Limb (tissue), 2 donors: ENCODE measurements around the gene VSNL1.

Experiments used
- DNase-seq, 2 donors: peaks; one replicate each; pipeline ENCODE4 v3.0.0-alpha.2; 2016; ENCODE audit errors: extremely low spot score in 2 of 2

VSNL1 gene

DNA sequence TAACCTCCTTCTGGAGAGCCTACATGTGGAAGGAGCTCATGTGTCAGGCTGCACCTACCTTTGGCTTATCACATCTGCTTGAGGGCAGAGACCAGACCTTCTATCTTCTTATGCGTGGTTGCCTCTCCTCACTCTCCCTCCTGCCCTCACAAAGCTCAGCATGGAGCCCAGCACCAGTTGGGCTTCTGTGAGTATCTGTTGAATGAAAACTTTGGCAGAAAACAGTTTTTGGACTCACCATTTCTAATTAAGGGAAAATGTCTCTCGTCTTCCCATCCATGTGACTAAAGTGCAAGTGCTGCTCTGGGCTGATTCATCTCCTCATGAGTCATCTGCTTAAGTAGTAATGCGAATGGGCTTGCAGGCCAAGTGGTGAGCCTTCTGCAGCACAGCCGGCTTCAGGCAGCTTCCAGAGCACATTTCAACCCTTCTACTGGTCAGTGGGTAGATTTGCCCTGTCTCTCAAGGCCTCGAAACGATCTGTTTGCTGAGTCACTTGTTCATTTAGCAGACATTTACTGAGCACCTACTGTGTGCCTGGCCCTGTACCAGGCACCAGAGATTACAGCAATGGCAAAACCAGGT is 102.6 kb downstream of the VSNL1 start:
- no peak for DNase-seq

GRCh38 chr2:17644997-17645720 is 104.7 kb downstream of the VSNL1 start:
- no peak for DNase-seq

GRCh38 chr2:17646081-17646554 is 105.6 kb downstream of the VSNL1 start:
- DNase-seq: peak; percentile 49 to 78

DNA sequence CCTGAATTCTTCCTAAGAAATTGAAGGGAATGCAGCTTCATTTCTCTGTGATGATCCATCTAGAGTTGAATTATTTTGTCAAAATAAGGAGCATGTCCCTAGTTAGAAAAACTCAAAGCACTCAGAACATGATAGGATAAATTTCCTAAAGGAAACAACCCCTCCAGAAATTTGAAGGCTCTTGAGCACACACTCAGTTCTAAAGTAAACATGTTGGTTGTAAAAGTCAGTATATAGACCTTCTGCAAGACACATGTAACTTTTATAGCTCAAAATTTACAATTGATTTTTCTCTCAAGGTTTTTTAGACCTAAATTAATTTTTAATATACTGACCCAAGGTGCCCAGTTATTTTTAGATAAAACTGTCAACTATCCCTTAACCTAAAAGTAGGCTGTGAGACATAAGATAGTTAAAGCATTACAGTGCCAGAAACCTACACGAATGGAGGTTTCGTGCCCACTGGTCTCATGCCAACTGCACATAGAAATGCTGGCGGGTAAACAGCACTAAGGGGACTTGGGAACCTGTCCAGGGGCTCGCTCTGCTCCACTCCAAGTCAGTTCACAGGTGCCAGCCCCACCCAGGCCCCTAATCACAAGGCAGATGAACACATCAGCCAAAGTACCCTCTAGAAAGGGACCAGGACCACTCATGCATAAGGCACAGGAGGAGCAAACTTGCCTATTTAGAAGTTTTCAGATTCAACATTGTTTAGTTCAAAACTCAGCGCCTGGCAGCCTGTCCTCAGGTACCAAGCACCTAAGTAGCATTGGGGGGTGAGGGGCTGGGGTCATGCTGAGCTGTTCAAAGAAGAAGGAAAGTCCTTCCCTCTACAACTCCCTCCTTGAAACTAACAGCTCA is 106.6 kb downstream of the VSNL1 start:
- DNase-seq: no peak

DNA sequence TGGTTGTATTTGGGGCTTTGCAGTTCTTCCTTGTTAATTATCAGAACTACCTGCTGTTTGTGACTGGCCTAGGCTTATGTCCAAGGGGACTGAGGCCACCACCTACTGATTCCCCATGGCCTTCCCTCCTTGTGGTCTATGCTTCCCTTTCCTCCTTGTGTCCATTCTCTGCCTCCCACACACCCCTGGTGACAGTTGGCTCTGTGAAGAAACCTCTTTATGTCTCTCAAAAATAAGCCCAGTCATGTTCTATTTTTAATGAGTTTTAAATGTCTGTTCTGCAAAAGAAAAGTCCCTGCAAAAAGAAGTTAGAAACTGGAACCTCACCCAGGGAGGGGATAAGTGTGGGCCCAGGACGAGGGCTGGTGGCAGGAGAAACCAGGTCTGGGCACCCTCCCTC is 108.1 kb downstream of the VSNL1 start:
- DNase-seq: no peak

- DNase-seq: no peak
These were observed 108.5 kb downstream of the VSNL1 start for GRCh38 chr2:17649026-17649425.

GRCh38 chr2:17652681-17653394 is 112.3 kb downstream of the VSNL1 start:
- DNase-seq: no peak

- DNase-seq: no peak
These were observed 117.3 kb downstream of the VSNL1 start for GRCh38 chr2:17657759-17658158.

- DNase-seq: no peak
These were observed 117.9 kb downstream of the VSNL1 start for GRCh38 chr2:17658251-17658843.

DNA sequence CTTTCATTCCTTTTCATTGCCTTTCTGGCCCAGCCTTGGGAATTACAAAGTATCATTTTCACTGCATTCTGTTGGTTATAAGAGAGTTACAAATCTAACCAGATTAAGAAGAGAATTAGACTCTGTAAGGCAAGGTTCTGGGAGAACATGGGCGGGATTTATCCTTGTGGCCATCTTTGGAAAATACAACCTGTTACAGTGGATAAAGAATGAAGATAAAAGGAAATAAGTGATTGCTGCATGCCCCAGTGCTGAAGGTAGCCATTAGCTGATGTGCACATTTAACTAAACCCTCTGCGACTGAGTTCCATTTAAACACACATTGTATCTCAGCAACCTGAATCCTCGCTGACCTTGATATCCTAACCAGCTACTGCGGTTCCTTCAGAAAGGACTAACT is 119.7 kb downstream of the VSNL1 start:
- no peak for DNase-seq

- no peak for DNase-seq
These were observed 121.0 kb downstream of the VSNL1 start for GRCh38 chr2:17661460-17661859.

DNA sequence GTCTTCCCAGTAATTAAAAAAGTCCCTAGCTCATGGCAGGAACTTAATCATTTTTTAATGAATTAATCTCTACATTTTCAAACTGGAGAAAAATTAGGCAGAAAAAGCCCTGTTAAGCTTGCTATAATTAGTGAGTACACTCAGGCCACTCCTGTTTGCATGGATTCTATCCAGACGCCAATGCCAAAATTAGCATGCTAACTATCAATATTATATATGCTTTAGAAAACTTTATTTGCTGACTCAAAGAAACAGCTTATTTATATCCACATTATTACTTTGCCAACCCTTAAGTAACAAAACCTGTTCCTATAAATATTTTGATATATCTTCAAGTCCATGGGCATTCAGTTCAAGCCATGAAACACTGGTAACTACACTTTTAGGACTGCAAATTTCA is 122.2 kb downstream of the VSNL1 start:
- DNase-seq: no peak

- no peak for DNase-seq
These were observed 124.0 kb downstream of the VSNL1 start for GRCh38 chr2:17664534-17664933.

GRCh38 chr2:17667898-17668297 is 127.4 kb downstream of the VSNL1 start:
- no peak for DNase-seq

DNA sequence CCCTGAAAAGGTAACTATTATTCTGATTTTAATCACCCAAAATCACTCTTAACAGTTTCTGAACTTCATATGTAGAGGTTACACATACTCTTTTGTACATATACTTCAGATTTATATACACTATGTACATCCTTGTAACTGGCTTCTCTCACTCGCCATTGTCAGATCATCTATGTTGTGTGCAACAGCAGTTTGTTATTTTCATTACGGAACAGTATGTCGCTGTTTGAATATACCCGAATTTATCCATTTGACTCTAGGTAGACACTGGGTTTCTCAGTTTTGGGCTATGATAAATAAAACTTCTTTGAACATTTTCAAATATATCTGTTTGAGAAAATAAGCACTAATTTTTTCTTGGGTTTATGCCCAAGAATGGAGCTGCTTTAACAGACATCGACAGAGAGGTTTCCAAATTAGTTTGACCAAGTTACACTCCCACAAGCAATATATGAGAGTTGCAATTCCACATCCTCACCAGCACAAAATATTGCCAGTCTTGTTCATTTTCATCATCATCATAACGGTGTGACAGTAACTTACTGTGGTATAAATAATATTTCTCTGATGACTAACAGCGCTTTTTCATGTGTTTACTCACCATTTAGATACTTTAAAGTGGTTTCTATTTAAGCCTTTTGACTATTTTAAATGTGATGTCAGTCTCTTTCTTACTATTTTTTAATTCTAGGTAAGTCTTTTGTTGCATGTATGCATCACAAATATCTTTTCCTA is 132.3 kb downstream of the VSNL1 start:
- DNase-seq: no peak

- no peak for DNase-seq
These were observed 134.3 kb downstream of the VSNL1 start for GRCh38 chr2:17674817-17675216.

- DNase-seq: no peak
These were observed 139.6 kb downstream of the VSNL1 start for GRCh38 chr2:17680119-17680518.

DNA sequence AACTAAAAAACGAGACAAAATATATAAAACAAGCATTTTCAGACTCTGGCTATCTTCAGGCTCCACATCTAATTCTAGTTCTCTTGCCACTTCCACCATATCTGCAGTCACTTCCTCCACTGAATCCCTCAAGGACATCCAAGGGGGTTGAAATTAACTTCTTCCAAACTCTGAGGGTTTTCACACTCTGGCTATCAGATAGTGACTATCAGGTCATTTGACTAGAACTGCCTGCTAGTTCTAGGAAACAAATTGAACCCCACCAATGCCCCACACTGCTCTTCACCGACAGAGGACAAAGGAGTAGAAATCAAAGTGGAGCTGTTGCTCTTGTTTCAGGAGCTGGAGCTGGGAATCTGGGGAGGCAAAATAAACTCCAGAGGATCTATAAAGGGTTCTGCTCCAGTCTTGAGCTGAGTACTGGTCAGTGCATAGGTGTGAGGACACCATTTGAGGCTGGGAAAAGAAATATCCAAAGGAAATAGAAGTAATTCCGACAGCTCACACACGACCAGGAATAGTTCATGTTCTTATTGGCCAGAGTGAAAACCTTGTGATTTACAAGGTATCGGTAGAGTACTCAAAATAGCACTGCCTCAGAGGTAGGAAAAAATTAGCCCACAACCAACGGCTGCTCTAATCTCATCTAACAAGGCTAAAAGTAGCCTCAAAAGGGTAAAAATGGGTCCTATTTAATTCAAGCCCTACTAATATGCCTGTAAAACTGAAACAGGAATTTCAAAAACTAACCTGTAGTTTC is 141.8 kb downstream of the VSNL1 start:
- DNase-seq: no peak

DNA sequence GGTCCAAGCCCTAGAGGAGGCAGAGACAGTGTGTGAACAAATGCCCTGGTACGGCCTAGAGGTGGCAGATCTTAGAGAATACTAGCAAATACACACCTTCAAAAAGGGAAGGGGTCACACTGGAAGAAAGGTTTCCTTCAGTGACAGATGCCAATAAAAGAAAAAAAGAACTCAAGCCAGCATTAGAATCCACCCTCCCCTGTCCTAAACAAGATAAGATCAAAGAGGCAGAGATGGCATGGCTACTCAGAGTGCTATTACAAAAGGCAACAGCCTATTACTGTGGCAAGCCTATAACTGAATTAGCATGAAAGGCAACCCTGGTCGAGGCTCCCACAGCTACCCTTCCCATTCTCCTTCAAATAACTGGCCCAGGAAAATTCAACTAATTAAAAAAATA is 143.5 kb downstream of the VSNL1 start:
- no peak for DNase-seq

- no peak for DNase-seq
These were observed 148.1 kb downstream of the VSNL1 start for GRCh38 chr2:17688600-17688999.
